K562 (cell line): Measurements from ENCODE around the gene SORCS2. TPM values are rescaled to one million over a fixed set of nuclear protein-coding genes. Genes with fewer than 3 reads are reported as not detected.

Source experiments
- ATAC-seq: fragments of 200-7000 bp; cut with Tn5 transposase; 3 replicates; pipeline ENCODE4 v1.9.1; 2020; ENCODE audit warnings: moderate library complexity
- BruUV-seq: library from RNA; stranded (reverse); fragments of 400-500 nt; replicated peaks from 2 replicates; lab custom pipeline; 2021; lab: Mats Ljungman, UMichigan
- CTCF ChIA-PET: fragments of 300-600 bp; formaldehyde crosslinking; extraction: SDS; loops from one replicate; lab custom pipeline; 2021; ENCODE audit warnings: low intra/inter-chr PET ratio; lab: Yijun Ruan, JAX
- POLR2A ChIA-PET: fragments of 300-600, 350-650 bp; sonication (Branson Sonifier 250); formaldehyde crosslinking; extraction: SDS; loops from one replicate; lab custom pipeline; 2021; ENCODE audit warnings: antibody characterized with exemption, inconsistent platforms; lab: Yijun Ruan, JAX
- DNase-seq, 4 experiments: peaks; one replicate each; pipeline versions ENCODE4 v3.0.0 to v3.0.0-alpha.2; 2011 to 2018; ENCODE audit warnings: low spot score in 3 of 4, mixed read lengths in 3 of 4; ENCODE audit errors: extremely low read depth in 1 of 4
- FAIRE-seq: peaks from 2 replicates; lab custom pipeline; 2011; peaks lifted over from hg19 to GRCh38; lab: Jason Lieb, UNC
- H2AFZ ChIP-seq: 2 replicates; pipeline ENCODE4 v1.6.0; 2011; ENCODE audit warnings: low read depth, low read length, control low read depth, inconsistent platforms
- H3K27ac ChIP-seq: fragments of 200-600 bp; 3 replicates; pipeline ENCODE4 v1.8.0; 2011; ENCODE audit warnings: low read depth, mild to moderate bottlenecking, control low read depth, inconsistent platforms, low read length, moderate library complexity, mixed read lengths; ENCODE audit errors: extremely low read depth
- H3K27me3 ChIP-seq, 2 experiments: fragments of 300-600 bp in 1 of 2; 2 replicates in 1 of 2; 3 replicates in 1 of 2; pipeline versions ENCODE4 v1.6.0 to v1.8.0; 2011; ENCODE audit warnings: inconsistent platforms in 2 of 2, low read length in 2 of 2, mild to moderate bottlenecking in 1 of 2, mixed read lengths in 1 of 2, moderate library complexity in 1 of 2; ENCODE audit not compliant: control insufficient read depth in 2 of 2, insufficient read depth in 2 of 2
- H3K36me3 ChIP-seq: fragments of 300-600 bp; 3 replicates; pipeline ENCODE4 v1.8.0; 2011; ENCODE audit warnings: mild to moderate bottlenecking, low read length, inconsistent platforms; ENCODE audit not compliant: control insufficient read depth, insufficient read depth
- H3K4me1 ChIP-seq, 2 experiments: fragments of 200-600 bp in 1 of 2; replicated peaks in 1 of 2; 2 replicates in 1 of 2; 3 replicates in 1 of 2; pipeline versions ENCODE4 v1.5.1 to v1.8.0; 2011; ENCODE audit warnings: inconsistent platforms in 2 of 2, low read length in 2 of 2, mild to moderate bottlenecking in 1 of 2, mixed read lengths in 1 of 2, moderate library complexity in 1 of 2; ENCODE audit not compliant: control insufficient read depth in 2 of 2, insufficient read depth in 2 of 2
- H3K4me2 ChIP-seq: 2 replicates; pipeline ENCODE4 v1.6.1; 2011; ENCODE audit warnings: low read length, control low read depth, inconsistent platforms, mixed read lengths; ENCODE audit not compliant: insufficient read depth
- H3K4me3 ChIP-seq: fragments of 200-600 bp; sonication (generic), shearing (Covaris generic); 2 replicates; pipeline ENCODE4 v1.5.1; 2016; ENCODE audit warnings: control low read depth, inconsistent platforms
- H3K79me2 ChIP-seq: fragments of 200-600 bp; 3 replicates; pipeline ENCODE4 v1.8.0; 2011; ENCODE audit warnings: low read length, inconsistent platforms; ENCODE audit not compliant: control insufficient read depth, insufficient read depth
- H3K9ac ChIP-seq, 2 experiments: 2 replicates each; pipeline versions ENCODE4 v1.6.0 to v1.6.1; 2011; ENCODE audit warnings: low read depth in 2 of 2, low read length in 2 of 2, control low read depth in 1 of 2, inconsistent platforms in 1 of 2, mild to moderate bottlenecking in 1 of 2, mixed read lengths in 1 of 2; ENCODE audit not compliant: insufficient read depth in 1 of 2
- H3K9me1 ChIP-seq: one replicate; pipeline ENCODE4 v1.6.0; 2011; ENCODE audit warnings: inconsistent platforms, mild to moderate bottlenecking, low read length, moderate library complexity; ENCODE audit not compliant: control insufficient read depth, insufficient read depth
- H3K9me3 ChIP-seq: replicated peaks from 2 replicates; pipeline ENCODE4 v1.5.1; 2011; ENCODE audit warnings: low read depth, low read length, inconsistent platforms; ENCODE audit not compliant: control insufficient read depth, insufficient read depth
- H4K20me1 ChIP-seq: replicated peaks from 2 replicates; pipeline ENCODE4 v1.6.1; 2011; ENCODE audit warnings: low read length, inconsistent platforms, mixed read lengths; ENCODE audit not compliant: control insufficient read depth, insufficient read depth
- CGGBP1 ChIP-seq: fragments of 250-450 bp; sonication (Bioruptor Pico); IDR thresholded peaks from 2 replicates; pipeline ENCODE4 v1.9.0; 2021; ENCODE audit warnings: mild to moderate bottlenecking
- CTCF ChIP-seq, 3 experiments: IDR thresholded peaks in 2 of 3; conservative IDR thresholded peaks in 1 of 3; 2 replicates each; pipeline ENCODE4 v1.5.1; 2011 to 2012; ENCODE audit warnings: low read length in 3 of 3, mild to moderate bottlenecking in 3 of 3, control low read depth in 2 of 3, improper control_type of control experiment in 1 of 3, inconsistent platforms in 1 of 3, low read depth in 1 of 3, mixed read lengths in 1 of 3, moderate library complexity in 1 of 3; ENCODE audit not compliant: insufficient read depth in 2 of 3
- HEY1 ChIP-seq: fragments of 250-450 bp; sonication (Bioruptor Pico); IDR thresholded peaks from 2 replicates; pipeline ENCODE4 v1.5.0; 2020; ENCODE audit warnings: mild to moderate bottlenecking, moderate library complexity, borderline replicate concordance
- MEF2D ChIP-seq: conservative IDR thresholded peaks from 2 replicates; pipeline ENCODE4 v1.6.1; 2016; ENCODE audit warnings: low read depth, missing genetic modification characterization, missing compliant biosample characterization
- MXI1 ChIP-seq: IDR thresholded peaks from 2 replicates; pipeline ENCODE4 v1.6.1; 2011; ENCODE audit warnings: low read depth, mild to moderate bottlenecking, improper control_type of control experiment, low read length
- PML ChIP-seq: IDR thresholded peaks from 2 replicates; pipeline ENCODE4 v1.6.1; 2012; ENCODE audit warnings: low read length, inconsistent platforms
- SREBF2 ChIP-seq: sonication (generic); formaldehyde crosslinking; IDR thresholded peaks from 2 replicates; pipeline ENCODE4 v1.4.0; 2020; ENCODE audit warnings: mild to moderate bottlenecking, missing genetic modification reagents
- TAF7 ChIP-seq: fragments of 450-650 bp; IDR thresholded peaks from 2 replicates; pipeline ENCODE4 v1.6.1; 2016; ENCODE audit warnings: missing genetic modification characterization, missing compliant biosample characterization
- ZNF518B ChIP-seq: fragments of 250-450 bp; sonication (Bioruptor Pico); IDR thresholded peaks from 2 replicates; pipeline ENCODE4 v1.5.0; 2021; ENCODE audit warnings: mild to moderate bottlenecking, moderate library complexity
- WGBS: fragments of 100-300 bp; shearing (Covaris generic); methylation state at CpG from one replicate; pipeline ENCODE4 v1.1.6; 2016; ENCODE audit warnings: low coverage, mixed read lengths; ENCODE audit not compliant: insufficient coverage; ENCODE audit errors: missing lambda C conversion rate; 5-methylcytosine and 5-hydroxymethylcytosine counted together
- in situ Hi-C: fragments of 300-500 bp; cut with MboI; formaldehyde crosslinking; loops from 4 replicates; pipeline ENCODE4 v1.15.0; 2018; ENCODE audit warnings: inconsistent platforms, mixed read lengths
- intact Hi-C: fragments of 100-400 bp; cut with micrococcal nuclease; formaldehyde crosslinking; loops from 2 replicates; pipeline ENCODE4 v1.14.2; 2022
- polyA plus RNA-seq, 8 experiments: library from polyadenylated mRNA; depleted of rRNA in 4 of 8; stranded (reverse) in 5 of 8; unstranded in 3 of 8; fragments of >200 nt; fragmentation: Nextera tagmentation in 2 of 8; fragmentation: Illumina TruSeq in 1 of 8; extraction: Ambion mirVana in 2 of 8; extraction: Trizol in 1 of 8; gene quantifications; 2 replicates each; pipeline versions ENCODE4 v1.2.1 to v1.2.3, GENCODE V29; 2011 to 2014; ENCODE audit warnings: inconsistent platforms in 1 of 8, missing spikeins in 1 of 8
- total RNA-seq, 7 experiments: library from RNA; depleted of rRNA in 6 of 7; stranded (reverse); fragments of >200 nt in 6 of 7; fragmentation: Illumina TruSeq in 2 of 7; extraction: Trizol in 2 of 7; gene quantifications; 2 replicates each; pipeline versions ENCODE4 v1.2.1 to v1.2.3, GENCODE V29; 2011 to 2021; ENCODE audit warnings: low replicate concordance in 1 of 7
- TF ChIP-seq, protein P1 (sequence below): sonication (generic); formaldehyde crosslinking; IDR thresholded peaks from 2 replicates; pipeline ENCODE4 v1.8.0; 2023; ENCODE audit warnings: mild to moderate bottlenecking, missing genetic modification reagents
- TF ChIP-seq, protein P2 (sequence below): conservative IDR thresholded peaks from 2 replicates; pipeline ENCODE4 v1.6.1; 2011; ENCODE audit warnings: low read depth, mild to moderate bottlenecking, low read length; ENCODE audit not compliant: control insufficient read depth

Gene SORCS2
- total and polyA plus RNA-seq, 9 of the 15 experiments (the other 6 are each of a cell fraction or from before 2014, with no cell fraction given), result not detected

DNA sequence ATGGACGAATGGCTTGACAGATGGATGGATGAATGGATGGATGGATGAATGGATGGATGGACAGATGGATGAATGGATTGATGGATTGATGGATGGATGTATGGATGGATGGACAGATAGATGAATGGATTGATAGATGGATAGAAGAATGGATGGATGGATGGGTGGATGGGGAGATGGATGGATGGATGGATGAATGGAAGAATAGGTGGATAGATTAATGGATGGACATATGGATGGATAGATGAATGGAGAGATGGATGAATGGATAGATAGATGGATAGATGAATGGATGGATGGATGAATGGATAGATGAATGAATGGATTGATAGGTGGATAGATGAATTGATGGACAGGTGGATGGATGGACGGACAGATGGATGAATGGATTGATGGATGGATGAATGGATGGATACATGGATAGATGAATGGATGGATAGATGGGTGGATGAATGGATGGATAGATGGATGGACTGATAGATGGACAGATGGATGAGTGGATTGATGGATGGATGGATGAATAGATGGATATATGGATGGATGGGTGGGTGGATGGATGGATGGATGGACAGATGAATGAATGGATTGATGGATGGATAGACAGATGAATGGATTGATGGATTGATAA is 208.4 kb downstream of the SORCS2 start:
- H4K20me1 ChIP-seq, result peaks cover 7% of the 10 kb centered on the region
- ChIA-PET CTCF (no interaction called here), POLR2A (no interaction called here)
- H3K9ac ChIP-seq, result no peak overlapping the region
- peaks cover 2 to 18% of the 10 kb centered on the region in 2 experiments; a peak in 3 of 5 replicates for H3K27me3 ChIP-seq
- no peak for DNase-seq
- H3K27ac ChIP-seq, result no peak overlapping the region
- ATAC-seq, result no peak
- intact Hi-C loops (no loop called here), in situ Hi-C loops (no loop called here)
- H3K4me2 ChIP-seq, result no peak overlapping the region
- no peak for FAIRE-seq
- H3K36me3 ChIP-seq, result no peaks in the 10 kb centered on the region
- no peaks in the 10 kb centered on the region for H3K4me1 ChIP-seq
- no peak overlapping the region for H2AFZ ChIP-seq
- no peaks in the 10 kb centered on the region for H3K79me2 ChIP-seq
- BruUV-seq, result no TSS peak
- H3K4me3 ChIP-seq, result no peak overlapping the region
- H3K9me1 ChIP-seq, result peaks cover 2% of the 10 kb centered on the region
- no peaks in the 10 kb centered on the region for H3K9me3 ChIP-seq
- WGBS, result 0% methylated on average over 2 of the region's 2 CpGs
- TF ChIP-seq, protein P1, sequence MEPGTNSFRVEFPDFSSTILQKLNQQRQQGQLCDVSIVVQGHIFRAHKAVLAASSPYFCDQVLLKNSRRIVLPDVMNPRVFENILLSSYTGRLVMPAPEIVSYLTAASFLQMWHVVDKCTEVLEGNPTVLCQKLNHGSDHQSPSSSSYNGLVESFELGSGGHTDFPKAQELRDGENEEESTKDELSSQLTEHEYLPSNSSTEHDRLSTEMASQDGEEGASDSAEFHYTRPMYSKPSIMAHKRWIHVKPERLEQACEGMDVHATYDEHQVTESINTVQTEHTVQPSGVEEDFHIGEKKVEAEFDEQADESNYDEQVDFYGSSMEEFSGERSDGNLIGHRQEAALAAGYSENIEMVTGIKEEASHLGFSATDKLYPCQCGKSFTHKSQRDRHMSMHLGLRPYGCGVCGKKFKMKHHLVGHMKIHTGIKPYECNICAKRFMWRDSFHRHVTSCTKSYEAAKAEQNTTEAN (CRISPR knock-in tag), result no peak
- no peak for TF ChIP-seq MEF2D (tag)
- TF ChIP-seq ZNF518B (CRISPR knock-in tag), result no peak
- no peak for TF ChIP-seq MXI1
- TF ChIP-seq, protein P2, sequence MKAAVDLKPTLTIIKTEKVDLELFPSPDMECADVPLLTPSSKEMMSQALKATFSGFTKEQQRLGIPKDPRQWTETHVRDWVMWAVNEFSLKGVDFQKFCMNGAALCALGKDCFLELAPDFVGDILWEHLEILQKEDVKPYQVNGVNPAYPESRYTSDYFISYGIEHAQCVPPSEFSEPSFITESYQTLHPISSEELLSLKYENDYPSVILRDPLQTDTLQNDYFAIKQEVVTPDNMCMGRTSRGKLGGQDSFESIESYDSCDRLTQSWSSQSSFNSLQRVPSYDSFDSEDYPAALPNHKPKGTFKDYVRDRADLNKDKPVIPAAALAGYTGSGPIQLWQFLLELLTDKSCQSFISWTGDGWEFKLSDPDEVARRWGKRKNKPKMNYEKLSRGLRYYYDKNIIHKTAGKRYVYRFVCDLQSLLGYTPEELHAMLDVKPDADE, result no peak
- TF ChIP-seq PML, result no peak
- TF ChIP-seq SREBF2 (CRISPR knock-in tag), result no peak
- no peak for TF ChIP-seq HEY1 (CRISPR knock-in tag)
- no peak for TF ChIP-seq CGGBP1 (CRISPR knock-in tag)
- no peak for TF ChIP-seq CTCF (IDR thresholded peaks at IDR 0.05 in 2 of 3, conservative IDR thresholded peaks at IDR 0.05 in 1 of 3; ENCODE audit: insufficient read depth in 2 of 3, low read depth in 1 of 3, low read length in 3 of 3)
- no peak for TF ChIP-seq TAF7
